ENCODE measurements around the gene NT5M.

DNA sequence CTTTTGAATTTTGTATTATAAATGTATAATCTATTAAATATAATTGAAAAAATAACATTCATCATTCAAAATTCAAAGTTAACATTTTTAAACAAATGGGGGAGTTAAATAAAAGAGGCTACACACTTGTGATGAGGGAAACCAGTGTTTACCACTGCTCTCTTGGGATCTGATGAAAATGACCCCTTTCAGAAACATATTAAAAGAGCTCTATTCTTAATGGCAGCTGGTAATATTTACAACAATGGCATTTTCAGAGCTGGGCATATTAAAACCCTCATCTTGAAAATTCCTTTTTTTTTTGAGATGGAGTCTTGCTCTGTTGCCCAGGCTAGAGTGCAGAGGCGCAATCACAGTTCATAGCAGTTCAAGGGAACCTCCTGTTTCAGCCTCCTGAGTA is 46.9 kb upstream of the NT5M start:
- TF ChIP-seq, protein P1, sequence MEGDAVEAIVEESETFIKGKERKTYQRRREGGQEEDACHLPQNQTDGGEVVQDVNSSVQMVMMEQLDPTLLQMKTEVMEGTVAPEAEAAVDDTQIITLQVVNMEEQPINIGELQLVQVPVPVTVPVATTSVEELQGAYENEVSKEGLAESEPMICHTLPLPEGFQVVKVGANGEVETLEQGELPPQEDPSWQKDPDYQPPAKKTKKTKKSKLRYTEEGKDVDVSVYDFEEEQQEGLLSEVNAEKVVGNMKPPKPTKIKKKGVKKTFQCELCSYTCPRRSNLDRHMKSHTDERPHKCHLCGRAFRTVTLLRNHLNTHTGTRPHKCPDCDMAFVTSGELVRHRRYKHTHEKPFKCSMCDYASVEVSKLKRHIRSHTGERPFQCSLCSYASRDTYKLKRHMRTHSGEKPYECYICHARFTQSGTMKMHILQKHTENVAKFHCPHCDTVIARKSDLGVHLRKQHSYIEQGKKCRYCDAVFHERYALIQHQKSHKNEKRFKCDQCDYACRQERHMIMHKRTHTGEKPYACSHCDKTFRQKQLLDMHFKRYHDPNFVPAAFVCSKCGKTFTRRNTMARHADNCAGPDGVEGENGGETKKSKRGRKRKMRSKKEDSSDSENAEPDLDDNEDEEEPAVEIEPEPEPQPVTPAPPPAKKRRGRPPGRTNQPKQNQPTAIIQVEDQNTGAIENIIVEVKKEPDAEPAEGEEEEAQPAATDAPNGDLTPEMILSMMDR (IDR thresholded peaks at IDR 0.05): no peak
- TF ChIP-seq POLR2A (IDR thresholded peaks at IDR 0.05): no peak
